HG02870 (cell line): ENCODE results near the gene ATG4D.

ENCODE experiments used
- ATAC-seq: cut with Tn5 transposase; IDR thresholded peaks from one replicate; pipeline ENCODE4 v1.9.1; 2021; ENCODE audit warnings: mild to moderate bottlenecking, moderate library complexity; ENCODE audit not compliant: unreplicated experiment

Gene ATG4D

DNA sequence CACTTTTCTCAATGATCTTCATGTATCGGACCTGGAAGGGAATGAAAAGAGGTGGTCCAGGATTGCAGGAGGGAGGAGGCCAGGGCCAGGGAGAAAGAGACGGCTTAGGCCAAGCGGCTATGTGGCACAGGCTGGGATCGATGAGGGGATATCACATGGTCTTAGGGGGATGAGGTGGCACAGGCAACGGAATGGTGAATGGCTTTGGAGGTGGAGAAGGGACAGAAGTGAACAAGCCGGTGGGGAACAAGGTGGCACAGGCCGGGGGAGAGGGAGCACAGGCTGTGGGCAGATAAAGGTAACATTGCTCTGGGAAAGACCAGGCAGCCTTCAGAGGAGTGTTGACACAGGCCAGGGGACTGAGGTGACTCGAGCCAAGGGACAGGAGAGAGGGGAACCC lies 30.8 kb downstream of the ATG4D start:
- no peak for ATAC-seq

DNA sequence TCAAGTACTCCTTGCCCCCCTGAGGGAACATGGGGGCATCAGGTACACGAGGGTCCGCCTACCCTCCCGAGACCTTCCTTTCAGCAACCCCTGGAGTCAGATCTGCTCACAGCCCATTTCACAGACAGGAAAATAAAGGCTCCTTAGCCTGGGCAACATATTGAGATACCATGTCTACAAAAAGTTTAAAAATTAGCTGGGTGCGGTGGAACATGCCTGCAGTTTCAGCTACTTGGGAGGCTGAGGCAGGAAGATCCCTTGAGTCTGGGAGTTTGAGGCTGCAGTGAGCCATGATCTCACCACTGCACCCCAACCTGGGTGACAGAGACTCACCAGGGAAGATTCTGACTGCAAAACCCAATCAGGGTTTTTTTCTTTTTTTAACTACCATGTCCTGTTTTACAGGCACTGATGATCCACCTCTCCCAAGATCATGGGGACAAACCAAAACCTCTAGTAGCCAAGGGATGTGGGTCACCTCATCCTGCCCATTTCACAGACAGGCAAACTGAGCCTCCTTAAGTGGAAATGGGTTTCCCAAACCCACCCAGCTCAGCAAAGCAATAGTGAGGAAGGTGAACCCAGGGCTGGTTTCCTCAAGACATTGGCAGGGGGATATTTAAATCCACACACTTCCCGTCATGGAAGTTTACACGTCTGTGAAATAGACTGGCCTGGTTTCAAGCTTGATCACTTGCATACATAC lies 31.5 kb downstream of the ATG4D start:
- no peak for ATAC-seq

DNA sequence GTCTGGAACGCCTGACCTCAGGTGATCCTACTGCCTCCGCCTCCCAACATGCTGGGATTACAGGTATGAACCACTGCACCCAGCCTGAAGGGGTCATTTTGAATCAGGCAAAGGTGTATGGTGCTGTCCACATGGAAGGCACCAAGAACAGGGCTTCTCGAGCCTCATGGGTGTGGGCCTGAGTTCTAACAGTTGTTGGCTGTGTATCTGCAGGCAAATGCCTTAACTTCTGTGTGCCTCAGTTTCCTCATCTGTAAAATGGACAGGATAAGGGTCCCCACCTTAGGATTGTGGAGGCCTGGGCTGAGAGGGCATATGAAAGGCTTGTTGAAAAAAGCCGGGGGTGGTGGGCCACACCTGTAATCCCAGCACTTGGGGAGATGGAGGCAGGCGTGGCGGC lies 34.2 kb downstream of the ATG4D start:
- ATAC-seq = no peak

DNA sequence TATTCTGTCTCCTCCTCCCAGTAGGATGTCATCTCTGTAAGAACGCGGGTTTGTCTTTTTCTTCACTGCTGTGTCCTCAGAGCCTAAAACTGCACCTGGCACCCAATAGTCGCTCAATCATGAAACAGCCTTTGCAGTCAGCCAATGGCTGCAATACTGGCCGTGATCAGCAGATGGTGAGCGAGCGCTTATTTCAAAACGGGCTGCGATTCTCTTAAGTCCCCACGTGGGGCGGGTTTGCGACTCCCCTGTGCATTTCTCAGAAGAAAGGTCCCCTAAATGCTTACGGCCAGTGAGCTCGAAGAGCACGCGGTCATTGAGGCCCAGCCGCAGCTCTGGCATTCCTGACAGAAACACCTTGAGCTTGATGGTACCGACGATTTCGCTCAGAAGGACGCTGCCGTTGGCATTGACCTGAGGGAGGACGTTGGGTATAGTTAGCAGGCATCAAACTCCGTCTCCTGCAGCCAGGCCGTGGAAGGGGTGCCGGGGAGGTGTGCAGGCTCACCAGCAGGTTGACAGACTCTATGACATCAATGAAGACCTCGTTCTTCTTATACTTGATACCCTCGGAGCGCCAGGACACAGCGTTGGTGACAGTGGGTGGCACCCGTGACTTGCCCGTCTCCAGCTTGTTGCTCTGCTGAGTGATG lies 37.4 kb downstream of the ATG4D start:
- no peak for ATAC-seq

DNA sequence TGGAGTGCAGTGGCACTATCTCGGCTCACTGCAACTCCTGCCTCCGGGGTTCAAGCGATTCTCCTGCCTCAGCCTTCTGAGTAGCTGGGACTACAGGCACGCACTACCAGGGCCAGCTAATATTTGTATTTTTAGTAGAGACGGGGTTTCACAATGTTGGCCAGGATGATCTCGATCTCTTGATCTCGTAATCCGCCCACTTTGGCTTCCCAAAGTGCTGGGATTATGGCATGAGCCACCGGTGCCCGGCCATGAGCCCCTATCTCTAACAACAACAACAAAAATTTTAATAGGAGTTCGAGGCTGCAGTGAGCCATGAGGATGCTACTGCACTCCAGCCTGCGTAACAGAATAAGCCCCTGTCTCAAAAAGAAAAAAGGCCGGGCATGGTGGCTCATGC lies 38.4 kb downstream of the ATG4D start:
- ATAC-seq = no peak

DNA sequence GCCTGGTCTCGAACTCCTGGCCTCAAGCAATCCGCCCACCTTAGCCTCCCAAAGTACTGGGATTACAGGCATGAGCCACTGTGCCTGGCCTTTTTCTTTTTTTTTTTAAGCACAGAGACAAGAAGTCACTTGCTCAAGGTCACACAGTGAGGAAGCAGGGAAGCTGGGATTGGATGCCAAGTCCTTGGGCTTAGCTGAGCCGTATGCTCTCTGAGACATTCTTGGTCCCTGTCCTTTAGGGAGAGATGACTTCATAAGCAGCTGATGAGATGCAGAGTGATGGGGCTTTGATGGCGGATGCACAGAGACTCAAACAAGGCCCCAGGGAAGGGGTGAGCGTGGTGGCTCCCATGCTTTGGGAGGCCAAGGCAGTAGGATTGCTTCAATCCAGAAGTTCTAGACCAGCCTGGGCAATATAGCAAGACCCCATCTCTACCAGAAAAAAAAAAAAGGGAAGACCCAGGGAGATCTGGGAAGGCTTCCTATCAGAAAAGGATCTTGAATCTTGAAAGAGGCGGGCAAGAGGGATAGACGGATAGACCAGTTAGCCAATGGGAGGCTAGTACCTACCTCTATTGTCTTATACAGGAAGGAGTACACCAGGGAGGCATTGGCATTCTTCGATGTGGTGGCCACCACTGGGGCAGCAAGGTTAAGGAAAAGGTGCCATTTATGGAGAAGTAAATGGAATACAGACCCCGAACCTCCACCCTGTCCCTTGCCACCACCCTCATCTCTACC lies 39.5 kb downstream of the ATG4D start:
- ATAC-seq = no peak

DNA sequence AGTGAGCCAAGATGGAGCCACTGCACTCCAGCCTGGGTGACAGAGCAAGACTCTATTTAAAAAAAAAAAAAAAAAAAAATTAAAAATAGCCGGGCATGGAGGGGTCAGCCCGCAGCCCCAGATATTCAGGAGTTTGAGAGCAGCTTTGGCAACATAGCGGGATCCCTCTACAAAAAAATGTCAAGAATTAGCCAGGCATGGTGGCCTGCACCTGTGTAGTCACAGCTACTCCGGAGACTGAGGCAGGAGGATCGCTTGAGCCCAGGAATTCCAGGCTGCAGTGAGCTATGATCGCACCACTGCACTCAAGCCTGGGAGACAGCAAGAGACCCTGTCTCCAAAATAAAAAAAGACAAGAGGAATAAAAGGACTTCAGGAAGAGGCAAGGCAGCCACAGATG lies 42.7 kb downstream of the ATG4D start:
- ATAC-seq = no peak

DNA sequence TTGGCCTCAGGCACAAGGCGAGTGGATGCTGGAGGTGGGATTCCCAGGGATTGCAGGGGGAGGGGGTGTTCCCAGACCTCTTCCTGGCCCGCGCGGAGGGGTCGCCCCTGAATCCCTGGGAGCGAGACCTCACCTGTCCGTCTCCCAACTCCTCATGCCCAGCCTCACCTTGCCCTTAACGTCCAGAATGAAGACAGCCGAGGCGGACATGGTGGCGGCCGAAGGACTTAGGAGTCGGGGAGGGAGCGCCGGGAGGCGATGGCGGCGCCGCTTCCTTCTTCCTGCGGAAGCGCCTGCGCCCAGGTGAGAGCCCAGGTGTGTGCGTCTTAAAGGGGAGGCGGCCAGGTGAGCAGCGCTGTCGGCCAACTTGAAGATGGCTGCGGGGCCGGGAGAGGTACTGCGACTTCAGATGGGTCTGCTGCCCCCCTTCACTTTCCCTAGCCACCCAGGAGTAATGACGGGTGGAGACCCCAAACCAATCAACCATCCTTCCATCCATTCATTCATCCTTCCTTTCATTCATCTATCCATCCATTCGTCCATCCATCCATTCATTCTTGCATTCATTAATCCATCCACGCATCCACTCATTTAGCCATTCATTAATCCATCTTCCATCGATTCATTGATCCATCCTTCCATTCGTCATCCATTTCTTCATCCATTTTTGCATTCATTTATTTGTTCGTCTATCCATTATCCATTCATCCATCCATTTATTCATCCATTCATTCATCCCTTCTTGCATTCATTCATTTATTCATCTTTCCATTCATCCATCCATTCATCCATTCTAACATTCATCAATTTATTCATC lies 43.5 kb downstream of the ATG4D start, which contains the start of gene AP1M2:
Gene AP1M2 (minus strand): TSS at position 291 of the 817 bp plus-strand sequence. CDS start 81 bp downstream, at position 210.
- no peak for ATAC-seq

DNA sequence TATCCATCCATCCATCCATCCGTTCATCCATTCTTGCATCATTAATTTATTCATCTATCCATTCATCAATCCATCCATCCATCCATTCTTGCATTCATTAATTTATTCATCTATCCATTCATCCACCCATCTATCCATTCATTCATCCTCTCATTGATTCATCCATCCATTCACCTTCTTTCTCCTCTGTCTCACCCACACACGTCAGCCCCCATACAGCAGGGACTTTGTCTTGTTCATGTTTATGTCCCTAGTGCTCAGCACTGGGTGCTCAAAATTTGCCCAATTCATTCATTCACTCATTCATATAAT lies 44.1 kb downstream of the ATG4D start:
- ATAC-seq = no peak

DNA sequence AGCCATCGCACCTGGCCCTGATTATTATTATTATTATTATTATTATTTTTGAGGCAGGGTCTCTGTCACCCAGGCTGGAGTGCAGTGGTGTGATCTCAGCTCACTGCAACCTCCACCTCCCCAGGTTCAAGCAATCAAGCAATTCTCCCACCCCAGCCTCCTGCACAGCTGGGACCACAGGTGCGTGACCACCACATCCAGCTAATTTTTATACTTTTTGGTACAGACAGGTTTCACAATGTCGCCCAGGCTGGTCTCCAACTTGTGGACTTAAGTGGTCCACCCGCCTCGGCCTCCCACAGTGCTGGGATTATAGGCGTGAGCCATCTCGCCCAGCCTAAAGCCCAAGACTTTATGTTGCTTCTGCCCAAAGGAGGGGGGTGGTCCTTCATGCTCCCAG lies 49.4 kb downstream of the ATG4D start:
- ATAC-seq = no peak

DNA sequence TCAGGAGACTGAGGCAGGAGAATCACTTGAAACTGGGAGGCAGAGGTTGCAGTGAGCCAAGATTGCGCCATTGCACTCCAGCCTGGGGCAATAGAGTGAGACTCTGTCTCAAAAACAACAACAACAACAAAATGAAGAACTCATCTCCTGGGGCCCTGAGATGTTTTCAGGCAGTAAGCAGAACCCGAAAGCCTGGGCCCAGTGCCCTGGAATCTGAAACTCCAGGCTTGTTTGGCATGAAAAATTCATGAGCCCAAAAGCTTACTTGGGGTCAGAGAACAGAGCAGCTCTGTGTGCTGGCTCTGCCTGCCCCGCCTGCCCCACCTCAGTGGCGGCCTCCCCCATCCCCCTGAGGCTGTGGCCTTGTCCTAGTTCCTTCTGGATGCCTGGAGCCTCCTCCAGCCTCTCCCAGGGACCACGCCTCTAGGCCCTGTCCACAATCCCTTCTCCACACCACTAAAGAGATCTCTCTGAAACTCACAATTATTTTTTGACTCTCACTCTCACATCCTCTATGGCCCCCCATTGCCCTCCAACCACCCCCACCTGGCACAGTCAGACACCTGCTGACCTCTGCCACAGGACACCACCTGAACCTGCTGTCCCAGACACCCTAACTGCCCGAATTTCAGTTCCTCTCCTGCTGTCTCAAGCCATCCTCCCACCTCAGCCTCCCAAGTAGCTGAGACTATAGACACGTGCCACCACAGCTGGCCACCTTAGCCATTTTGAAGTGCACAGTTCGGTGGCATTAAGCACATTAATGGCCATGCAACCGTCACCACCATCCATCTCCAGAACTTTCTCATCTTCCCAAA lies 50.3 kb downstream of the ATG4D start:
- ATAC-seq = no peak

DNA sequence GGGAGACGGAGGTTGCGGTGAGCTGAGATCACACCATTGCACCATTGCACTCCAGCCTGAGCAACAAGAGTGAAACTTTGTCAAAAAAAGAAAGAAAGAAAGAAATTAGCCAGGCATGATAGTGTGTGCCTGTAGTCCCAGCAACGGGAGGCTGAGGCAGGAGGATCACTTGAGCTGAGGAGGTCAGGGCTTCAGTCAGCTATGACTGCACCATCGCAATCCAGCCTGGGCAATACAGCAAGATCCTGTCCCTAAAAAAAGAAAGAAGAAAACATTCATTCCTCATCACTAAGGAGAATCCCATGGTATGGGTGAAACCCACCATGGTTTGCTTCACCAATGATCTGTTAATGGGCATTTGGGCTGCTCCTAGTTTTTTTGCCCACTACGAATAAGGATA lies 56.4 kb downstream of the ATG4D start:
- no peak for ATAC-seq

DNA sequence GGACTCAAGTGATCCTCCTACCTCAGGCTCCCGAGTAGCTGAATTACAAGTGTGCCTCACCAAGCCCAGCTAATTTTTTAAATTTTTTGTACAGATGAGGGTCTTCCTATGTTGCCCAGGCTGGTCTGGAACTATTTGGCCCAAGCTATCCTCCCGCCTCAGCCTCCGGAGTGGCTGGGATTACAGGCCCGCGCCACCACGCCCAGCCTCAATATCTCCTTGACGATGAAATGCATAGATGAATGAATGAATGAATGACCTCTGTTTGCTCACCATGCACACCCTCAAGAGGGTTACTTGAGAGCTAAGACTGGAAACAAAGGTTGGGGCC lies 58.3 kb downstream of the ATG4D start:
- ATAC-seq = no peak

DNA sequence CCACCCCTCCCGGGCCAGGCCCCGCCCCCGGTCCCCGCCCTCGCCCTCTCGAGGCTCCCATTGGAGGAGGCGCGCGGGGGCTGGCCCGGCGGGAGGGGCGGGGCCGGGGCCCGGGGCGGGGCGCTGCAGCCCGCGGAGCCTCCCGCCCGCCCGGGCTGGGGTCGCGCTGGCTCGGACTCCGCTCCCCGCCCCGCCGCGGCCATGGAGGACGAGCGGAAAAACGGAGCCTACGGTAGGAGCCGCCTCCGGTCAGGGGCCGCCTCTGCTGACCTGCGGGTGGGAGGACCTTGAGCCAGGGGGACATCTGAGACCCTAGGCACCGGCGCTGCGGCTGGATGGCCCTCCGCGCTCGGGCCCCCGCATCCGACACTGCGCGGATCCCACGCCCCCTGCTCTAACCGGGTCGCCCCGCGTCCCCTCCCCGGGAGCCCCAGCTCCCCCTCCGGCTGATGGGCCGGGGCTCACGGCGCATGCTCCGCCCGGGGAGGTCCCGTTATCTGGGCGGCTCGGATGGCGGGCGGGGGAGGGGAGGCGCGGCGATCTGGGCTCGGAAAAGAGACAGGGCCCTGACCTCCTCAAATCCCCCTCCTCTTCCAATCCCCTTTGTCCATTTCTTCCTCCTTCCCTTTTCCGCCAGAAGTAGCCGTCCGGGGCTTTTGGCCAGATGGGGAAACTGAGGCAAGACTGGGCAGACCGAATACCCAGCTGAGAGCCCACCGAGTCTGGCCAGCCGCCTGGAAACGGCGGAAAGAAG lies 58.8 kb downstream of the ATG4D start:
- peak; percentile 63 for ATAC-seq
